CD4-positive, alpha-beta T cell treated with Interleukin-6 at 100 ng/mL for 8 hours (primary cell): ENCODE measurements around the gene TIMM22.
"Not testable (repeated sequence)": the region's sequence is repeated elsewhere in the genome, so short reads cannot be mapped to it uniquely, and the experiment has no call there.

Source experiments
- DNase-seq: peaks from one replicate; pipeline ENCODE4 v3.0.0-alpha.2; 2020; ENCODE audit warnings: mixed read lengths, low spot score

Gene TIMM22

DNA sequence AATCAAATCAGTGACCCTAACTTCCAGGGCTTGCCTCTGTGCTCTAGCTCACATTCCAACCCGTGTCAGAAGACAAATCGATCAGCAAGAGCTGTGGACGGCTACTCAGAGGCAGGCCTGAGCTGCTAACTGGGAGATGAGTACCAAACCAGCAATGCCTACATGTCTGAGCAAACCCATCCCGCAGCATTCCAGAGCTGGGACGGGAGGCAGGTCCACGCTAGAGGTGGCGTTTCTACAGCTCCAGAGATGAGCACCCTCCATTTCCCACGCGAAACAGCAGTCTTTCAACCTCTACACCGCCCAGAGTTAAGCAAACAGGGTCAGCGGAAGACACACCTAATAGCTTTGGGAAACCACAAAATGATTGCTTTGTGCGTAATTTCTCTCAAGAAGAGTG is 23.9 kb upstream of the TIMM22 start:
- DNase-seq = no peak

DNA sequence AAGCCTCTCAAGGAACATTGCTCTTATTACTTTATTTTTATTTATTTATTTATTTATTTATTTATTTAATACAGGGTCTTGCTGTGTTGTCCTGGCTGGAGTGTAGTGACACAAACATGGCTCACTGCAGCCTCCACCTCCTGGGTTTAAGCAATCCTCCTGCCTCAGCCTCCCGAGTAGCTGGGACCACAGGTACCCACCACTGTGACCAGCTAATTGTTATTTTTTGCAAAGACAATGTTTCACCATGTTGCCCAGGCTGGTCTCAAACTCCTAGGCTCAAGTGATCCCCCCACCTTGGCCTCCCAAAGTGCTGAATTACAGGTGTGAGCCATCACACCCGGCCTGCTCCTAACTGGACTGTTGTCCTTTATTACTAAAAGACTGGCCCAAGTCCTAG is 22.2 kb upstream of the TIMM22 start:
- DNase-seq = not testable (repeated sequence)

DNA sequence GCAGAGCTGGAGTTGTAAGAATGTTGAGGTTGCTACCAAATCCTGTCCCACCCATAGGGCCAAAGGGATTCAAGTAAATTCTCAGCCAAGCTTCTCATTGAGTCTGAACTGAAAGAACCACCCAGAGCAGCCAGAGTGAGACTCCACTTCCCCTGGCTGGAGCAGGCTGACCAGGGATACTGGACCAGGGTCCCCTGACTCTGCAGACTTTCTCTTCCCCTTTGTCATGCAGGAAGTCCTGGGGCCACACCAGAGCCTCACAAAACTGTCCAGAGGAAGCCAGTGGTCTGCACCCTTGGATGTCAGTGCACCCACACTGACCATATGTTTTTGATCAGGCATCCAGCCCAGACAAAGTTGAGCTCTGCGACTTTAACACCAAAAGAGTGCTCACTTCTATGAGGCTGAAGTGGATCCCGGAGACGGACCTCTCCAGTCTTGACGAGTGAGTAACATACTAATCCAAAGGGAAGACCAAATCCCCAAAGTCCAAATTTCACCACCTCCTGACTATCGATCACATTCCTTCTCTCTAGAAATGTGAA is 21.5 kb upstream of the TIMM22 start:
- no peak for DNase-seq

DNA sequence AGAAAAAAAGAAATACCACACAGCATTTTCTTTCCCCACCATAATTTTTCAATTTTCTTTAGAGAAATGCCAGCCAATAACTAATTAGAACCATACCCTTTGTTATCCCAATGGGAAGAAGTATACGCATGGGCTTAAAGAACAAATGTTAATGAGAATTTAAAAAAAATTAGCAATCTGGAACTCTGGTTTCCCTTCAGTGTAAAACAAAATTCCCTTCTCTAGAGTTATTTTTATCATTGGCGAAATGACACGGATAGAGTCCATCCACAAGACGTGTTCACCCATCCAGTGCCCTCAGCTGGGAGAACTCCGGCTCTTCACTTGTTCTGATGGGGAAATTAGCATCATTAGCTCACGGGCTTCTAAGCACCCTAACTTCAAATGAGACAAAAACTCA is 20.6 kb upstream of the TIMM22 start:
- DNase-seq = no peak

DNA sequence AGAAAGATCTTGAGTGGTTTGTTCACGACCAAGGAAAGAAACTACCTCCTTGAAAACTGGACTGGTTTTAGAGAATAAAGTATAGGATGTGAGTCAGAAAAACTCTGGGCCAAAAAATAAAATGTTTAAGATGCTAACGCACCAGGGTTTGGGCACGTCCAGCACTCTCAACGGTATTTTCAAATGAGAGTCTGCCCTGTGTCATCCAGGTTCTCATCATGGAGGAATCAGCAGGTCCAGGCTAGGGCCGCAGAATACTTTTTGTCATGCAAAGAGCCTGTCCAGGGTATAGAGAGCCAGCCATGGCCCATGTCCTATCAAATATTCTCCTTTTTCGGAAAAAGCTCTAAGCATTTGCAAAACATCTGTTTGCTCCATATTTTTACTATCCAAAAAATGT is 19.8 kb upstream of the TIMM22 start:
- DNase-seq = no peak

DNA sequence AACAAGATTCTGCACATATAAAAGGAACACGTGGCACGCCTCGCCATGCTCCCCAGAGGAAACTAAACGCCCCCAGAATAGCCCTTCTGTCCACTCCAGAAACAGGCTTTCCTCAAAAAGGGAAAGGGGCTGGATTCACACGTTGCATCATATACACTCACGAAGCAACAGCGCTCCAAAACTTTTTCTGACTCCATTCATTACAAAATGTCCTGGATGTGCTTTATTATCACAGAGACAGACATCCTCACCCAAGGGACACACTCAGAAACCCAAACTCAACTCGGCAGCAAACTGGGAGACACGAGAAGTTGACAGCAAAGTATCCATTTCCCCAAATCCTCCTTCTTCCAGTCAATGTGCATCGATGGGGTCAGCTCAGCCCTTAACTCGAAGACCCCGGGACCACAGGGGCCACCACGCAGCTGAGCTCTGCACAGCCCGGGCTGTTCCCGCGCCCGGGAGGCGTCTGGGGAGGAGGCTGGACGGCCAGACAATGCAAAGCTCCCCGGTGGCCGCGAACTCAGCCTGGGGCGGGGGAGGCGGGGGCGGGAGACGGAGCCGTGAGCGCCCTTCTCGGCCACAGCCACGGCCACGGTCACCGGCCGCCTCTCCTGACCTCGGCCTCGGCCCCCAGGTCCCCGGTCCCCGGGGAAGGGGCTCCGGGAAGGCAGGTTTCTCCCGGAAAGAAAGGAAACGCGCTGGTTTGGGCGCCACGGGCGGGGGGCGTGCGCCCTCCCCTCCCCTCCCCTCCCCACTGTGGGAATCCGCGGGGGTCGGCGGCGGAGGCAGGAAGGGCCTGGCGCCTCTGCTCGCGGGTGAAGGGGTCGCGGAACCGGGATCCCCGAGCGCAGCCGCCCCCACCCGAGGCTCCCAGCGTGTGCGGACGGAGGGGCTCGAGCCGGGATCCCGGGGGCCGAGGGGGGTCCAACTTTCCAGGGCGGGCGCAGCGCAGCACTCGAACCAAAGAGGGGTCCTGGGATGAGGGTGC is 18.5 kb upstream of the TIMM22 start:
- no peak for DNase-seq

DNA sequence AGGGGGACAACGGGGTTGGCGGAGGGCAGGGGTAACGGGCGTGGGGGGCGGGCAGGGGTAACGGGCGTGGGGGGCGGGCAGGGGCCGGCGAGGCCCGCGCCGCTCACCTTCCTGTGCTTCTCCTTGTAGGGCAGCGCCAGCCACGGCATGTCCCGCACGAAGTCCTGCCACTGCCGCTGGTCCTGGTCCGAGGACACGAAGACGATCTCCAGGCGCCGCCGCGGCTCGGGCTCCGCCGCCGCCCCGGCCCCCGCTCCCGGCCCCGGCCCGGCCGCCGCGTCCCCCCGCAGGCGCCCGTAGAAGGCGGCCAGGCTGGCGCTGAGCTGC is 17.8 kb upstream of the TIMM22 start:
- no peak for DNase-seq

DNA sequence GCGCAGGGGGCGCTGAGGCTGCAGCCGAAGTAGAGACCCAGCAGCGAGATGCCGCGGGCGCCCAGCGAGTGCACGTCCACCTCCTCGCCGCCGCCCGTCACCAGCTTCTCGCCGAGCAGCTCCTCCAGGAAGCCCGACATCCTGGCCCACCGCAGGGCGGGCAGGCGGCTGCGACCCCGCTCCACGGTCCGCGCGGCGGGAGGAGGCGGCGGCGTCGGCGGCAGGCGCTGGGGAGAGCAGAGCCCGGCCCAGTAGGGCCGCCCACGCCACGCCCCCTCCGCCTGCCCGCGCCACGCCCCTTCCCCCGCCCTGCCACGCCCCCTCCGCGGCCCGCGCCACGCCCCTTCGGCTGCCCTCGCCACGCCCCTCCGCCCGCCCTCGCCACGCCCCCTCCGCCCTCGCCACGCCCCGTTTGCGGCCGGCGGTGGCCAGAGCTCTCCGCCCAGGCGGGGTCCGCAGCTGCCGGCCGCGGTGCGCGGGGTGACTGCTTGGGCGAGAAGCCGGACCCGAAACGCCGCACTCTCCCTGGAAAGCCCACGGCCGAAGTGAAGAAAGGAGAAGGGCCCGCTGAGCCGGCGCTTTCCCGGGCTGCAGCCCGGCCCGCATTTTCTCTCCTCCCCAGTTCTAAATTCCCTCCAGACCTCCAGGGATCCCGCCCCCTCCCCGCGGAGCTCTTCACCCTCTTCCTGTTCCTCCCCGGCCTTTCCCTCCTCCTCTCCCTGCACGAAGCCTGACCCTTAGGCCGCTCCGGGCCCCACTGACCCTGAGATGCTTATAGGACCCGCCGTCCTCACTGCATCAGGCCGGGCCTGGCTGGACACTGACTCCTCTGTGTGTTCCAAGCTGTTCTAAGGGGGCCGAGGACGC is 17.2 kb upstream of the TIMM22 start, which contains the start of gene NXN:
TSS of gene NXN (minus strand) at position 238 of the 867 bp plus-strand sequence.
- peak; percentile 83 for DNase-seq

DNA sequence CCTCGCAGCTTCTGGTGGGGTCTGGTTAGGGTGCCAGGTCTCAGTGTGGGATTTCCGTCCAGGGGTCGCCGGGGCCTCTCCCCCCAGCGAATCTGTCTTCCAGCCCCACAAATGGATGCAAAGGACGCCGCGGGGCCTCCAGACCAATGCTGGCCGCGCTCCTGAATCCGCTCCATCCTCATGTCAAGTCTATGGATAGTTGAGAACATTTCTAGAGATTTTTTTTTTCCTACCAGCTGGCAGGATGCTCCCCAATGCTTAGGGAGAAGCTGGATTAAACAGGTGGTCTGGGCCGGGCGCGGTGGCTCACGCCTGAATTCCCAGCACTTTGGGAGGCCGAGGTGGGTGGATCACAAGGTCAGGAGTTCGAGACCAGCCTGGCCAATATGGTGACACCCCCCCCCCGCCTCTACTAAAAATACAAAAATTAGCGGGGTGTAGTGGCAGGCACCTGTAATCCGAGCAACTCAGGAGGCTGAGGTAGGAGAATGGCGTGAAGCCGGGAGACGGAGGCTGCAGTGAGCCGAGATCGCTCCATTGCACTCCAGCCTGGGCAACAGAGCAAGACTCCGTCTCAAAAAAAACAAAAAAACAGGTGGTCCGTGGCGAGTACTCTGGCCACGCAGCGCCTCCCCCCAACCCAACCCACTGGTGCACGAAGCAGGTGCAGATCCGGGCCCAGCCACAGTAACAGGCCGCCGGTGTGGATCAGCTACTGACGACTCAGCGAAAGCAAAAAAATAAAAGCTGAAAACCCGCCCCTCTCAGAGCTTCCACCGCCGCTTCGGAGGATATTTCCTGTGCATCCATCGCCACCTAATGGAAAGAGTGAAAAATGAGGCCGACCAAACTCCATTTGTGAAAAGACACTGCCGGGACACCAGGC is 16.3 kb upstream of the TIMM22 start:
- peak; percentile 88 for DNase-seq

DNA sequence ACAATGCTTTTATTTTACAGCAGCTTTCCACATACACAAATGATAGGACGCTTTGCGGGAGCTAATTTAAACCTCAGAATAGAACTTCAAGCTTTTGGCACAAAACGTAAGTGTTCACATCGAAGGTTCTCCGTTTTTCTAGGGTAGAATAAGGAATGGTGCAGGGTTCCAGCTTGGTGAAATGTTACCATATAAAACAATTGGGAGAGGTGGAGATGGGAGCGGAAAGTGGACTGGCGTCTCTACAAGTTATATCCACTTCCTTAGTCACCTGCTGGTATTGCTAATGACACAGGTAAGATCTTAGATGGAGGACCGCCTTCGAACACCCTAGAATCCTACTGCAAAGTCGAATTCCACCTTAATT is 15.7 kb upstream of the TIMM22 start:
- no peak for DNase-seq

DNA sequence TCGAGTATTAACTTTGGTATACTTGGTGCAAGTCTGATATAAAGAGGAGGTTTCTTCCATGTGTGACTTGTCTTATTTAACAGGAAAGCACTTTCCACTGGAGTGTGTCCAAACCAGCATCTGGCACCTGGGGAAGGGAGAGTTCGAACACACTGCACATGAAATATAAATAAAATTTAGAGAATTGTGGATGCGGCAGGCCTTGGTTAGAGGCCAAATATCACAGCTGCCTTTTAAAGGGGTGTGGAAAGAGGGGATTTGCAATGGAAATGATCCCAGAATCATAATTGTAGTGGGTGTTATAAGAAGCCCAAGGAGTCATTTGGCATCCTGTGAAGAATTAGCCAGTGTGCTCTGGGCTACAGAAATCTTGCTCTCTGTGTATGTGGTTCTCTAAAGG is 13.0 kb upstream of the TIMM22 start:
- DNase-seq = no peak

DNA sequence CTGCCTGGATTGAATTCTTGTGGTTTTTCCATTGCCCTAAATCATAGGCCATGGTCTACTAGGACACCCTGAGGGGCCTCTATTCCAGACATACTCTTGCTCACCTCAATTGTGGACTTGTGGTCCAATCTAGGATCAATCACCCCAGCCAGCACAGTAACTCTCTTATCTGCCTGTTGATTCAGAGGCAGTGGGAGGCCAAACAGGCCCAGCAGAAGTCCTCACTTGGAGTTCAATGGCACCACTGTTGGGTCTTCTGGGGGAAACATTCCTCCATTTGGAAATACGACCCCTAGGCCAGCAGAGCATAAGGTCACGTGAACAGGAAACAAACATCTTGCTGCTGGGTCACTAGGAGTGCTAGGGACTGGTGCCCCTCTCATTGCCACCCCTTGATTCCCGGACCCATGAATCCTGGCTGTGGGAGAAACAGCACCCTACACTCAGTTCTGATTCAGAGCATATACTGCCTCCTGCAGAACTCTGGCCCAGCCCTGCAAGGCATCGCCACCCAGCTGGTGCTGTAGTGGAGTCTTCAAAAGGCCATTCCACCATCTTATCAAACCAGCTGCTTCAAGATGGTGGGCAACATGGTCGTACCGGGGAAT is 10.5 kb upstream of the TIMM22 start:
- no peak for DNase-seq

DNA sequence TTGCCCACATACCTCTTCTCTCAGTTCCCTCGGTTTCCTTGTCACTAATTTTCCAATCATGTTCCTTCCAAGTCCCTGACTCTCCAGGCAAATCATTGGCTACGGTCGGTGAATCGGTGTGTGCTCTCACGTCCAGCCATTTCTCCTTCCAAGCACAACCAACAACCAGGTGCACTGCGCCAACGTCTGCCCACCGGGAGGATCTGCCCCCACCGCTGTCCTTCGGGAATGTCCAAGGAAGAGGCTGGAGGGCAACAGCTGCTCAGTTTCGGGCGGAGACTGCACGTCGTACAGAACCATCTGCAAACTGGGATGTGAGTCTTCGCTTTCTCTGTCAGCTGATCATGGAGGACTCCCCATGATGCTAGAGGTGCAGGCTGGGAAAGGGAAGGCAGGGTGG is 9.0 kb upstream of the TIMM22 start:
- DNase-seq = no peak

DNA sequence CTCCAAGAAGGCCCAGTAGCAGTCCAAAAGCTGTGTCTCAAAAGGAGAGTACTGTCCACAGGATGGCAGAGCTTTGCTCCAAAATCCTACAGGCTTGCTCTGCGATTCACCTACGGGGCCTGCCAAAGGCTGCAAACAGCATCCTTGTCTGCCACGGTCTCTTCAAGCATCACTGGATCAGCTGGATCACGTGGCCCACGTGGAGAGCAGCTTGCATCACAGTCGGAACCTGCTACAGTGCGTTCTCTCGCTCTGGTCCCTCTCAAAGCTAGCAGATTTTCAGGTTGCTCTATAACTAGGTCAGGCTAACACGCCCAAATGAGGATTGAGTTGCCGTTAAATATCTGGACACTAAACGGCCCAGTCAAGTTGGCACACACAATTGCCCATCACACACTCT is 8.4 kb upstream of the TIMM22 start:
- no peak for DNase-seq

DNA sequence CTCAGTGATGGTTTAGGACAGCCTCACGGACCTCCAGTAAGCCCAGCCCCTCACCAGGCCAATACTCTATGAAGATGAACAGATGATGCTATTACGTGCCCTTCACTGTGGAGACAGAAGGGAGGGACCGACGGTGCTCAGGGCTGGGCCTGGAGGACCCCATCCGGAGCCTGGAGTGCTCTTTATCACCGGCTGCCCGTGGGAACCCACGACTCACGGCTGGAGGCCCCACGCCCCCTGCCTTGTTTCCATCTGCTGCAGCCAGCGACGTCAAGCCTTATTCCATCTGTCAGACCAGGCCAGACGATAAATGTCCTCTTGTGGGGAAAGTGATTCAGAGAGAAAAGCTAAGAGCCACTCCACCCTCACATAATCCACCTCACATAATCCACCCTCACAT is 4.0 kb upstream of the TIMM22 start:
- no peak for DNase-seq

DNA sequence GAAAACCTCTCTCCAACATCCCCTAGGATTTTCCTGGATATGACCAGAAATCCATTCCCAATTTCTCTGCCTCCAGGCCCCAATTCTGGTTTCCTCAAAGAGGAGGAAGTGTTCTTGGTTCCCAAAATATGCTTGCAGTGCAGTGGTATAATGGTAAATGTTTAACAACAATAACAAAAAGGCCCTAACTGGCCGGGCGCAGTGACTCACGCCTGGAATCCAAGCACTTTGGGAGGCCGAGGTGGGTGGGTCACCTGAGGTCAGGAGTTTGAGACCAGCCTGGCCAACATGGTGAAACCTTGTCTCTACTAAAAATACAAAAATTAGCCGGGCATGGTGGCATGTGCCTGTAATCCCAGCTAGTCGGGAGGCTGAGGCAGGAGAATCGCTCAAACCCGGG is 1.6 kb upstream of the TIMM22 start:
- not testable (repeated sequence) for DNase-seq

DNA sequence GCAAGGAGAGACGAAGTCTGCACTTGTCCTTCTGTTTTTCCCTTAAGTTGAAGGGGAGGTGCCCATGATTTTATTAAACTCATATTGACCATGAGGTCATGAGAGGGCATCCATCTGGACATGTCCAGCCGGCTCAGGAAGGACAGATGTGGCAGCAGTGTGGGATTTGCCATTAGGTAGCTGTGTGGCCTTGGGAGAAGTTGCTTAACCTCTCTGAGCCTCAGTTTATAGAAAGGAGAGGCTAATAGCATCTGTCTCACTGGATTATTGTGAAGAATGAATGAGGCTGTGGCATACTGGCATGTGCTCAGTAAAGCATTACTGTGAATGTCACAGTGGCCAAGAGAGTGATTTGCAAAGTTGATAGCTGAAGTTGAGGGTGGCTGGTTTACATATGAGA is 1.2 kb downstream of the TIMM22 start:
- DNase-seq = no peak

DNA sequence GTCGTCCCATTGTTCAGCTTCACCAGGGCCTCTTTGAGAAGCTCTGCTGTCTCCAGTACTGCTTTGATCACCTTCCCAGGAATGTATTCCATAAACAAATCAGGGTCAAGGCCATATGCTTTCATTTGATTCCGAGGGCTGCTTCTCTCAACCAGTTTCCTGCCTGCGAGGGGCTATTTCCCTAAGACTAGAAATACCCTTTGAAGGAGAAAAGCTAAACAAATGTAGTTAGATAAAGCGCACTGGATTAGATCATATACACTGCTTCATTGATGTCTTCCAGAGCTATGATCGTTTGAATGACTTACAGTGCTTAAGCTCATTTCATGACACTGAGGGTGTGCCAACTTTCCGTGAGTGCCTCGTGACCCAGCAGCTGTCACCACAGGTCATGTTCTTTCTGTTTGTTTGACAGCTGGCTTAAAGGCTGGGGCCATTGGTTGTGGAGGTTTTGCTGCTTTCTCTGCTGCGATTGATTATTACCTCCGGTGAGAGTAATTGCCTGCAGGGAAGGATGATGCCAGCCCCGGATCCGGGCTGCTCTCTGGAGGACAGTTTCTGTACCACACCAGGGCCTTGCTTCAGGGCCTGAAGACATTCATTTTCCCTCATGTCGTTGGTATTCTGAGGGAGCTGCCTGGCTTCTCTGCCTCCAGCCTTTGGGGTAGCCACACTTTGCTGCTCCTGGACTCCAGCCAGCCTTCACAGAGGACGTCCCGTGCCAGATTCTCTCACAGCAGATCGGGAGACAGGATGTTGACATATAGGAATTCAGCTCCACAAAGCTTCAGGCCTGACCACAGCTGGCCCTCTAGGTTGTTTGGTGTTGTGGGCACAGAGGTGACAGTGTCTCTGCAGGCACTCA is 3.9 kb downstream of the TIMM22 start:
- no peak for DNase-seq

DNA sequence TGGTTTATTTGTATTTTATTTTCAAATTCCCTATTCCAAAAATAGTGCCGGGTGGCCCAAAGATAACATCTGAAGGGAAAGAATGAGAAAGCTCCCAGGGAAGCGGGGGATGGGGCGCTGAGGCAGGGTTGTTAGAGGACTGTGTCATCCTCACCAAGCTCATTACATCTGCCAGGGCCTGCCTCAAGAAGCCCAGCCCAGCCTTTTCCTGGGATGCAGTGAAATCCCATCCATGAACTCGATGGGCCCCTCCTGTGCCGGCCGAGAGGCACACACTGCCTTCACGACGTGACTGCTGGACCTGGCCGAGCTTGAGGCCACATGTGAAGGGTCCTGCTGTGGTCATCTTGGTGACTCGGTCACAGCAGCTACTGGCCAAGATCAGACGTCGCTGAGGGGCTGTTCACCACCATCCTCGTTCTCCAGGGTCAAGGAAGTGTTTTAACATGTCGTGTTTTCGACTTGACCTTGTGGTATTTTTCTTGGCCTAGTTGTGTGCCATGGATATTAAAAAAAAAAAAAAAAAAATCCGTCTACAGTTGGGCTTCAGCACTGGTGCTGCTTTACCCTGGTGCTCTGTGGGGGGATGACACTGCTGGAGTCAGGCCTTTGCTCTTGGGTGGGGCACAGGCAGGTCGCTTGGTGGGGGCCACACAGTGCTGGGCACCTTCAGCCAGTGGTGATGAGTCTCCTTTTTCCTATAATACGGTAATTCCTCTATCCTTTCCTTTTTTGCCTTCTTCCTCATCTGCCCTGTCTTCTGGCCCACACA is 4.9 kb downstream of the TIMM22 start:
- DNase-seq = no peak

DNA sequence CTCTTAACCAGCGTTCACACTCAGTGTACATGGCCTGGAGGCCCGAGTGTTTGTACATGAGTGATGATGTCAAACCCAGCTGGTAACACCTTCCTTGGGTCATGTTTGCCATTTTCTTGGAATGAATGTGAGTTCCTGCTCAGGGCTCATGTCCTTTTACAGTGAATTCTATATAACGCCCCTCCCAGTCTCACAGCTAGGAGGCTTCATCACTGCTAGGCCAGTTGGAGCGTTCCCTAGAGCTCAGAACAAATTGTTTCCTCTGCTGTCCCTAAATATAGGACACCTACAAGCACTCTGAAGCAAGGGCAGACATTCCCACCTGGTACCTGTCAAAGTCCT is 5.5 kb downstream of the TIMM22 start:
- DNase-seq = no peak
